ENCODE results near the gene CDC14A. TPM values are rescaled to one million over a fixed set of nuclear protein-coding genes. Genes with fewer than 3 reads are reported as not detected.
A peak's percentile ranks its signal among the peaks of the same experiment; 100 is the strongest.

CDC14A gene
- total RNA-seq, 1 donor from 2014 or later: 0.79 TPM

- H3K27me3 ChIP-seq (ENCODE audit: control insufficient read depth, insufficient read depth, low read length): no peaks in the 10 kb centered on the region
- no peaks in the 10 kb centered on the region for H3K36me3 ChIP-seq (ENCODE audit: control insufficient read depth, insufficient read depth, low read length)
- TF ChIP-seq CTCF (IDR thresholded peaks at IDR 0.05; ENCODE audit: insufficient read depth, low read length, severe bottlenecking): no peak
- H3K4me3 ChIP-seq (ENCODE audit: low read depth, low read length): no peak overlapping the region
- FAIRE-seq: peak; percentile 7
- DNase-seq (ENCODE audit: low read depth): no peak
Measured at GRCh38 chr1:100320311-100321099, 31.8 kb upstream of the CDC14A start.

GRCh38 chr1:100321100-100321493, 31.2 kb upstream of the CDC14A start:
- DNase-seq (ENCODE audit: low read depth) (no peak), FAIRE-seq (no peak)
- Histone ChIP-seq H3K36me3 (ENCODE audit: control insufficient read depth, insufficient read depth, low read length) (no peaks in the 10 kb centered on the region), H3K4me3 (ENCODE audit: low read depth, low read length) (no peak overlapping the region), H3K27me3 (ENCODE audit: control insufficient read depth, insufficient read depth, low read length) (no peaks in the 10 kb centered on the region)
- TF ChIP-seq CTCF (IDR thresholded peaks at IDR 0.05; ENCODE audit: insufficient read depth, low read length, severe bottlenecking): no peak

GRCh38 chr1:100321506-100321905, 30.8 kb upstream of the CDC14A start:
- no peak overlapping the region for H3K4me3 ChIP-seq (ENCODE audit: low read depth, low read length)
- FAIRE-seq (no peak), DNase-seq (ENCODE audit: low read depth) (no peak)
- no peaks in the 10 kb centered on the region for H3K36me3 ChIP-seq (ENCODE audit: control insufficient read depth, insufficient read depth, low read length)
- no peaks in the 10 kb centered on the region for H3K27me3 ChIP-seq (ENCODE audit: control insufficient read depth, insufficient read depth, low read length)
- TF ChIP-seq CTCF (IDR thresholded peaks at IDR 0.05; ENCODE audit: insufficient read depth, low read length, severe bottlenecking): no peak

GRCh38 chr1:100322436-100323211, 29.7 kb upstream of the CDC14A start:
- FAIRE-seq (no peak), DNase-seq (ENCODE audit: low read depth) (peak; percentile 63)
- H3K27me3 ChIP-seq (ENCODE audit: control insufficient read depth, insufficient read depth, low read length): no peaks in the 10 kb centered on the region
- H3K36me3 ChIP-seq (ENCODE audit: control insufficient read depth, insufficient read depth, low read length): no peaks in the 10 kb centered on the region
- no peak overlapping the region for H3K4me3 ChIP-seq (ENCODE audit: low read depth, low read length)
- no peak for TF ChIP-seq CTCF (IDR thresholded peaks at IDR 0.05; ENCODE audit: insufficient read depth, low read length, severe bottlenecking)

GRCh38 chr1:100323419-100324106, 28.7 kb upstream of the CDC14A start:
- no peaks in the 10 kb centered on the region for H3K36me3 ChIP-seq (ENCODE audit: control insufficient read depth, insufficient read depth, low read length)
- no peaks in the 10 kb centered on the region for H3K27me3 ChIP-seq (ENCODE audit: control insufficient read depth, insufficient read depth, low read length)
- FAIRE-seq (no peak), DNase-seq (ENCODE audit: low read depth) (no peak)
- no peak for TF ChIP-seq CTCF (IDR thresholded peaks at IDR 0.05; ENCODE audit: insufficient read depth, low read length, severe bottlenecking)
- no peak overlapping the region for H3K4me3 ChIP-seq (ENCODE audit: low read depth, low read length)
